ENCODE data around the gene KCNC4. TPM values are rescaled to one million over a fixed set of nuclear protein-coding genes. Genes with fewer than 3 reads are reported as not detected.

Gene KCNC4
- total and polyA plus RNA-seq, 7 donors, result 0.60 to 6.4 (median 2.1) TPM

DNA sequence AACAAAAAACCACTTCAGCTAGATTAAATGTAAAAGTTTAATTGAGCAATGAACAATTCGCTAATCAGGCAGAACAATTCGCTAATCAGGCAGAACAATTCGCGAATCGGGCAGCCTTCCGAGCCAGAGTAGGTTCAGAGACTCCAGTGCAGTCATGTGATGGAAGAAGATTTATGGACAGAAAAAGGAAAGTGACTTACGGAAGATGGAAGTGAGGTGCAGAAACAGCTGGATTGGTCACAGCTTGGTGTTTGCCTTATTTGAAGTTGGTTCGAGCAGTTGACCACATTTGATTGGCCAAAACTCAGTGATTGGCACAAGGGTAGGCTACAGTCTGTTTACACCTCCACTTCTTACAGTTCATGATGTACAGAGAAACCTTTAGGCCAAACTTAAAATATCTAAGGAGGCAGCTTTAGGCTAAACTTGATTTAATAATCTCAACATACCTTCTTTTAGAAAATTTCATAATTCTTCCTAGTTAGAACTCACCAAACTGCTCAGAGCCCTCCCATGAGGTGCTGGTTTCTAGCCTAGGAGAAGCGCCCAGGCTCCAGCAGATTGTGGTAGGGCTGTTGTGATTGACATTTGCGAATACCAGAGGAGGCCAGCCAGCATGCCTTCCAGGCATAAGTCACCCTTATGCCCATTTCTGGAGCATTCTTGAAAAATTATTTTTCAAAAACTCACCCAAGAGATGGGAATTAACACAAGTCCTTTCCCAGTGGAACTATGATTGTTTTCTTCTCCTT is 22.8 kb upstream of the KCNC4 start:
- no peak for DNase-seq
- TF ChIP-seq EP300 (IDR thresholded peaks at IDR 0.05), result no peak
- TF ChIP-seq POLR2AphosphoS5 (IDR thresholded peaks at IDR 0.05), result no peak
- no peak for TF ChIP-seq POLR2A (IDR thresholded peaks at IDR 0.05)
- Histone ChIP-seq H3K27ac (peak overlapping the region; percentile 48 to 81 (median 62)), H3K9me3 (no peaks in the 10 kb centered on the region), H3K4me3 (no peak overlapping the region), H3K4me1 (peaks cover 0 to 29% (median 23%) of the 10 kb centered on the region in 4 donors), H3K36me3 (no peaks in the 10 kb centered on the region), H3K27me3 (no peaks in the 10 kb centered on the region)
- intact Hi-C loops (cut with DNase I), result no loop called here
- WGBS, 2 donors, result 84 to 86% methylated on average over 10 of the region's 10 CpGs

DNA sequence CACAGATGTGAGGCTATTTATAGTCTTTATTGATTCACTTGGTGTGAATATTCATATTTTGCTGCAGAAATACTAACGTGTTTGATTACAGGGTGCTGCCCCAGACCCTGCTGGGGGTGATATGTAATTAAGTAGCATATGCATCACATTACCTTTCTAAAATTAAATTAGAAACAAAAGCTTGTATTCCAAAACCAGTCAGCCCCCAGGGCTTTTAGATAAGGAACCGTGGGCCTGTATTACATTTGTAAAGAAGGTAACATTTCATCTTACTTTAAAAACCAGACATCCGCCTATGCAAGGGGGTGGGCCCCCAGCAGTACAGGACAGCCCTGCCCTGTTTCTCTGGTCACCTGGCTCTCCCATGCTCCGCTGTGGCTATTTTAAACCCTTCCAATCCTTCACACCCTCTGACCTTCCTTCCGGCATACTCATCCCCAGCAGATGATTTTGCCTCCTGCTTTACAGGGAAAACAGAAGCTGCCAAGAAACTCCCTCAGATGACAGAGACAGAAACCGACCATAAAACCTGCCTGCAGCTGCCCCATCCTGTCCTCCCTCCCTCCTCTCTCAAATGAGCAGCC is 22.0 kb upstream of the KCNC4 start:
- Histone ChIP-seq H3K4me1 (peaks cover 0 to 29% (median 23%) of the 10 kb centered on the region in 4 donors), H3K4me3 (no peak overlapping the region), H3K36me3 (no peaks in the 10 kb centered on the region), H3K9me3 (no peaks in the 10 kb centered on the region), H3K27me3 (no peaks in the 10 kb centered on the region), H3K27ac (peak overlapping the region; percentile 48 to 81 (median 62))
- intact Hi-C loops (cut with DNase I), result no loop called here
- TF ChIP-seq, protein P1, sequence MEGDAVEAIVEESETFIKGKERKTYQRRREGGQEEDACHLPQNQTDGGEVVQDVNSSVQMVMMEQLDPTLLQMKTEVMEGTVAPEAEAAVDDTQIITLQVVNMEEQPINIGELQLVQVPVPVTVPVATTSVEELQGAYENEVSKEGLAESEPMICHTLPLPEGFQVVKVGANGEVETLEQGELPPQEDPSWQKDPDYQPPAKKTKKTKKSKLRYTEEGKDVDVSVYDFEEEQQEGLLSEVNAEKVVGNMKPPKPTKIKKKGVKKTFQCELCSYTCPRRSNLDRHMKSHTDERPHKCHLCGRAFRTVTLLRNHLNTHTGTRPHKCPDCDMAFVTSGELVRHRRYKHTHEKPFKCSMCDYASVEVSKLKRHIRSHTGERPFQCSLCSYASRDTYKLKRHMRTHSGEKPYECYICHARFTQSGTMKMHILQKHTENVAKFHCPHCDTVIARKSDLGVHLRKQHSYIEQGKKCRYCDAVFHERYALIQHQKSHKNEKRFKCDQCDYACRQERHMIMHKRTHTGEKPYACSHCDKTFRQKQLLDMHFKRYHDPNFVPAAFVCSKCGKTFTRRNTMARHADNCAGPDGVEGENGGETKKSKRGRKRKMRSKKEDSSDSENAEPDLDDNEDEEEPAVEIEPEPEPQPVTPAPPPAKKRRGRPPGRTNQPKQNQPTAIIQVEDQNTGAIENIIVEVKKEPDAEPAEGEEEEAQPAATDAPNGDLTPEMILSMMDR (IDR thresholded peaks at IDR 0.05), result no peak
- TF ChIP-seq EP300 (IDR thresholded peaks at IDR 0.05), result peak in 1 of 4 donors; percentile 37
- peak in 2 of 4 donors; percentile 16 to 46 for TF ChIP-seq POLR2AphosphoS5 (IDR thresholded peaks at IDR 0.05)
- TF ChIP-seq POLR2A (IDR thresholded peaks at IDR 0.05), result no peak
- WGBS, 2 donors, result 61 to 62% methylated on average over 6 of the region's 6 CpGs
- peak; percentile 71 for DNase-seq

DNA sequence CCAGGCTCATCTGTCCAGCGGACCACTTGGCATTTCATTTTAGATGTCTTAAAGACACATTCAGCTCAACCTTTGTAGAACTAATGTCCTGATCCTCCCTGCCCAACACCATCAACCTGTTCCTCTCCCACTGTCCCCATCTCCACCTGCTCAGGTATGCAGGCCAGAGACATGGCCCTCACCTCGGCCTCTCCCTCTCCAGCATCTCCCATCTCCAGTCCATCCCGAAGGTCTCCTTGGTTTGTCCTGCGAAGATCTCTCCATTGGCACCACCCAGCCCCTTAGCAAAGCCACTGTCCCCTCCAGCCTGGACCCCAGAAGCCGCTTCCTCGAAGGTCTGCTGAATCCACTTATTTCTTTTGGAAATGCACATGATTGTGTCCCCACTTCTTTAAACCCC is 20.9 kb upstream of the KCNC4 start:
- H3K27me3 ChIP-seq, result no peaks in the 10 kb centered on the region
- H3K27ac ChIP-seq, result peak overlapping the region in 2 of 4 donors; percentile 72 to 81
- DNase-seq, result no peak
- no peaks in the 10 kb centered on the region for H3K36me3 ChIP-seq
- TF ChIP-seq, protein P1 (IDR thresholded peaks at IDR 0.05), result no peak
- no peak for TF ChIP-seq EP300 (IDR thresholded peaks at IDR 0.05)
- TF ChIP-seq POLR2A (IDR thresholded peaks at IDR 0.05), result no peak
- TF ChIP-seq POLR2AphosphoS5 (IDR thresholded peaks at IDR 0.05), result no peak
- H3K4me3 ChIP-seq, result no peak overlapping the region
- H3K4me1 ChIP-seq, result peaks cover 0 to 29% (median 23%) of the 10 kb centered on the region in 4 donors
- H3K9me3 ChIP-seq, result no peaks in the 10 kb centered on the region
- 86 to 94% methylated on average over 6 of the region's 6 CpGs for WGBS, 2 donors
- intact Hi-C loops (cut with DNase I), result no loop called here

DNA sequence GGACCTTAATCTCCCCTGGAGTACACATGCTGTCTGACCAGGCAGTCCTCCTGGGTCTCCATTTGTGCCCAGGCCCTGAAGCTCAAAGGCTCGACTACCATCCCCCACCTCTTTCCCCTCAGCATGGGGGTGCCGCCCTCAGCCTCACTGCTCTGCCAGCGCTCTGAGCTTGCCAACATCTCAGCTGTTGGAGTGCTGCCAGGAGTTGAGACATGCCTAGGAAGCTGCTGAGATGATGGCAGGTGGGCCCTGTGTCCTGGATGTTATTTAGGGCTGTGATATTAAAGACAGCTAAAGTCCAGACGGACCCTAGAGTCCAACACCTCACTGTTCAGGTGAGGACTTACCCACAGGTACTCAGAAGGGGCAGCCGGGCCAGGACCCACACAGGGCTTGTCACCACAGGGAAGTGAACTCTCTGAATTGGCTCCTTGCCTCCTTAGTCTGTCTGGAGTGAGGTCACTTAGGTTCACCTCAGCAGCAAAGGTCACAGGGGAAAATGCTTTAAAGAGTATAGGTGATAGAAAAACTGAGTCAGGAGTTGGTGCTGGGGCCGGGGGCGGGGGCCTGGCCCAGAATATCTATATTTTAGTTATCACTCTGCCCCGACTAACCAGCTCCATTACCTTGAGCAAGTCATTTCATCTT is 19.7 kb upstream of the KCNC4 start:
- WGBS, 2 donors, result 46 to 65% methylated on average over 8 of the region's 8 CpGs
- no peak for DNase-seq
- no peak overlapping the region for H3K27ac ChIP-seq
- TF ChIP-seq EP300 (IDR thresholded peaks at IDR 0.05) (no peak), POLR2A (IDR thresholded peaks at IDR 0.05) (no peak), POLR2AphosphoS5 (IDR thresholded peaks at IDR 0.05) (no peak)
- TF ChIP-seq, protein P1 (IDR thresholded peaks at IDR 0.05), result no peak
- H3K36me3 ChIP-seq, result no peaks in the 10 kb centered on the region
- no peaks in the 10 kb centered on the region for H3K27me3 ChIP-seq
- no peaks in the 10 kb centered on the region for H3K9me3 ChIP-seq
- intact Hi-C loops (cut with DNase I), result no loop called here
- peaks cover 0 to 29% (median 23%) of the 10 kb centered on the region in 4 donors for H3K4me1 ChIP-seq
- no peak overlapping the region for H3K4me3 ChIP-seq

DNA sequence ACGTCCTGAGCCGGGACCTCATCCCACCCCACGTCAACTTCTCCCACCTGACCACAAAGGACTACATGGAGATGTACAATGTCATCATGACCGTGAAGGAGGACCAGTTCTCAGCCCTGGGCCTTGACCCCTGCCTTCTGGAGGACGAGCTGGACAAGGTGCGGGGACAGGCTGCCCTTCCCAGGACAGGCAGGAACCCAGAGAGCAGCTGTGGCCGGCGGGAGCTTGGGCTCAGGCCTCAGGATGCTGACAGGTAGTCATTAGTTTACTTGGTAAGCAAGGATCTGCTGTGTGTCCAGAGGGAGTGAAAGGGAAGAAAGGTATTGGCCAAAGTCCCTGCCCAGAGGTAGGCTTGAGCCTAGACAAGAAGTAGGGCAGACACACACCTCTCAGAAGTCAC is 17.6 kb upstream of the KCNC4 start:
- TF ChIP-seq, protein P1 (IDR thresholded peaks at IDR 0.05), result no peak
- TF ChIP-seq POLR2AphosphoS5 (IDR thresholded peaks at IDR 0.05) (no peak), POLR2A (IDR thresholded peaks at IDR 0.05) (no peak), EP300 (IDR thresholded peaks at IDR 0.05) (no peak)
- no peak overlapping the region for H3K4me3 ChIP-seq
- H3K27me3 ChIP-seq, result no peaks in the 10 kb centered on the region
- WGBS, 2 donors, result 84 to 89% methylated on average over 8 of the region's 8 CpGs
- no peaks in the 10 kb centered on the region for H3K36me3 ChIP-seq
- no peaks in the 10 kb centered on the region for H3K9me3 ChIP-seq
- DNase-seq, result no peak
- intact Hi-C loops (cut with DNase I), result no loop called here
- H3K27ac ChIP-seq, result no peak overlapping the region
- H3K4me1 ChIP-seq, result peaks cover 0 to 22% (median 13%) of the 10 kb centered on the region in 4 donors
